SK-MEL-5 (cell line): Measurements from ENCODE around the gene TBC1D1. TPM values are rescaled to one million over a fixed set of nuclear protein-coding genes. Genes with fewer than 3 reads are reported as not detected.

Source experiments
- DNase-seq: peaks from one replicate; pipeline ENCODE4 v3.0.0-alpha.2; 2016; ENCODE audit warnings: low read depth, low spot score
- in situ Hi-C: cut with HindIII; loops from 2 replicates; pipeline ENCODE4 v1.10.0; 2016; ENCODE audit warnings: low sequenced_read_pairs, high pct_unique_total_duplicates, low pct_unique_long_range_greater_than_20kb
- total RNA-seq: library from RNA; depleted of rRNA; stranded (reverse); fragments of >200 nt; shearing (Covaris generic); gene quantifications from 2 replicates; pipeline ENCODE4 v1.2.3, GENCODE V29; 2014

The TBC1D1 gene
- total RNA-seq, 1 experiment from 2014 or later: 54.9 TPM

DNA sequence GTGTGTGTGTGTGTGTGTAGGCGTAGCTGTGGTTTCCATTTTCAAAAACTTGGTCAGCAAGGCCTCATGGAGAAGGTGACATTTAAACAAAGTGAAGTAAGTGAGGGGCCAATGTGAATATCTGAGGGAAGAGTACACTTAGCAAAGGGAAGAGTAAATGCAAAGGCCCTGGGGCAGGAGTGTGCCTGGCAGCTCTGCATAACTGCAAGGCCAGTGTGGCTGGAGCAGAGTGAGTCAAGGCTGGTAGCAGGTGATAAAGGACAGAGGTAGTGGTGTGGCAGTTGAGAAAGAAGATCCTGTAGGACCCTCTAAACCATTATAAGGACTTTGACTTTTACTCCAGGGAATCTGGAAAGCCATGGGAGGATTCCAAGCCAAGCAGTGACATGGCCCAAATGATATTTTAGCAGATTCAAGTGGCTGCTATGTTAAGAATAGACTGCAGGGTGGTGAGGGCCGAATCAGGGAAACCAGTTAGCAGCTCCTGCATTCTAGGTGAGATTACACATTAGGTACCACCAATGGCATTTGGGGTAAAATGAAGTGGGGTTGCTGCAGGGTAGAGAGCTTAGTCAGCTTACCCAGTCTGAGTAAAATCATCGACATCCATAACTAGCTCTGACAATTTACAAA, 5.9 kb upstream of the TBC1D1 start:
- DNase-seq: no peak
- in situ Hi-C loops: no loop called here

GRCh38 chr4:37885496-37885895, 5.4 kb upstream of the TBC1D1 start:
- in situ Hi-C loops: no loop called here
- no peak for DNase-seq

GRCh38 chr4:37889849-37890800, 759 bp upstream of the TBC1D1 start:
- DNase-seq: no peak
- in situ Hi-C loops: no loop called here

DNA sequence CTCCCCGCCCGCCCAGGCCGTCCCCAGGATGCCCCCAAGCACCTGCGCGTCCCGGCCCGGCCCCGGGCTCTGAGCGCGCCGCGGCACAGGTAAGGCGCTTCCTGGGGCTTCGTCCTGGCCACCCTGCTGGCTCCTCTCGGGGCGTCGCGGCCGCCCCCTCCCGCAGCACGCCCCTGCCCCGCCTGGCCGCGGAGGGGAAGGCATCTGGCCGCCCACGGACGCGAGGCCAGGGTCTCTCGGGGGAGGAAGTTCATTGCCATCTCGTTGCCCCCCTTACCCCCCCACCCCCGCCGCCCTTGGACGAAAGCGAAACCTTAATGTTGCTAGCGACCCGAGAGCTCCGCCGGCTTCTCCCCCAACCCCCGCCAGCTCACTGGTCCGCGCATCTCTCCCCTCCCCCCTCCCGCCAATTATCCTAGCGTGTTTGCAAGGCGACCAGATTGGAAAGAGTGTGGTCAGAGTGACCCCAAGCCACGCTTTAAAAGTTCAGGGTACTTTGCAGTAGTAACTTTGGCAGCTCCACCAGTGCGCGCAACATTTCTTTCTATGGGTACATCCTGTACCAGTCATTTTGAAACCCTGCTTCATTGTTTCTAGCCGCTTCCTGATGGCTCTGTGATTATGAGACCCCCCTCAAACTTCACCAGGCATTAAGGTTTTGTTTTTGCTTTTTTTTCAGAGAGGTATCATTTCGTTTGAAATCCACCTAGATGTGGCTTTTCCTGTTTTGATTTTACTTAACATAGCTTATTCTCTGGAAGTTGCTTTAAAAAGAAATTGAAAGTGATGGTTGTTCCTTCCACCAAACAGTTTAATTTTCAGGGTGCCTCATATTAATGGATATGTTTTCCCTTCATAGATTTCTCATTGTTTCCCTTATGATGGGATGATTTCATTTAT, 626 bp downstream of the TBC1D1 start:
- in situ Hi-C loops: no loop called here
- no peak for DNase-seq

DNA sequence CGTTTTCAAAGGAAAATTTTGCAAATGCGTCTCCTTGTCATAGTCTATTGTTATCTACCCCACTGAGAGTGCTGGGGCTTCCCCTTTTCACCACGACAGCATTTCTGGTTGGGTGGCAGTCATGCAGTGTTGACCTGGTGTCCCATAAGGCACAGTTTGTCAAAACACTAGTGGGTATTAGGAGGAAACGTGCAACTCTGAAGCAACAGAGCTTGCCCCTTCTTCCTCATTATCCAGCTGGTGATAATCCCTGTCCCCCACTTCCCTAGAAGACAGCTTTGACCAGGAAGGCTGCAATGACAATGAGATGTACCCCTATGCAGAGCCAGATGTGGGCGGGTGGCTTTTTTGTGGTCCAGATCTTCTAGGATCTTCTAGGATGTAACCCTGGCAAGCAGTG, 1.8 kb downstream of the TBC1D1 start:
- no peak for DNase-seq
- in situ Hi-C loops: no loop called here

- in situ Hi-C loops: no loop called here
- DNase-seq: no peak
These were observed 2.3 kb downstream of the TBC1D1 start for GRCh38 chr4:37893164-37893563.

DNA sequence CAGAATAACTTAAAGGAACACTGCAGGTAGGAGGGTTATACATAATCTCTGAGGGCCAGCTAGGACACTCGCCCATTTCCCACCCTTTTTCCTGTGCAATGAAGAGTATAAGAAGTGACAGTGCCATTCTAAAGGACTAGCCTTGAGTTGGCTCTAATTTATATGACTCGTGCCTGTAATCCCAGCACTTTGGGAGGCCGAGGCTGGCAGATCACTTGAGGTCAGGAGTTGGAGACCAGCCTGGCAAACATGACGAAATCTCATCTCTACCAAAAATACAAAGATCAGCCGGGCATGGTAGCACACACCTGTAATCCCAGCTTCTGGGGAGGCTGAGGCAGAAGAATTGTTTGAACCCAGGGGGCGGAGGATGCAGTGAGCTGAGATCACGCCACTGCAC, 4.4 kb downstream of the TBC1D1 start:
- no peak for DNase-seq
- in situ Hi-C loops: no loop called here

- no peak for DNase-seq
- in situ Hi-C loops: no loop called here
These were observed 5.4 kb downstream of the TBC1D1 start for GRCh38 chr4:37896206-37896860.

DNA sequence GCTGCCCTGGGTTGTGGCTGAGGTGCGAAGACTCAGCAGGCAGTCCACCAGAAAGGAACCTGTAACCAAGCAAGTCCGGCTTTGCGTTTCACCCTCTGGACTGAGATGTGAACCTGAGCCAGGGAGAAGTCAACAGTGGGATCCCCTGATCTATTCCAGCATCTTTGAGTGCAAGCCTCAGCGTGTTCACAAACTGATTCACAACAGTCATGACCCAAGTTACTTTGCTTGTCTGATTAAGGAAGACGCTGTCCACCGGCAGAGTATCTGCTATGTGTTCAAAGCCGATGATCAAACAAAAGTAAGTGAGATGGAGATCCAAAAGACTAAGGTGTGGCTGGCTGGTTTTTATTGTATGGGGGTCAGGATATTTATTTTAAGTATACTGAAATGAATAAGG, 11.3 kb downstream of the TBC1D1 start:
- in situ Hi-C loops: no loop called here

DNA sequence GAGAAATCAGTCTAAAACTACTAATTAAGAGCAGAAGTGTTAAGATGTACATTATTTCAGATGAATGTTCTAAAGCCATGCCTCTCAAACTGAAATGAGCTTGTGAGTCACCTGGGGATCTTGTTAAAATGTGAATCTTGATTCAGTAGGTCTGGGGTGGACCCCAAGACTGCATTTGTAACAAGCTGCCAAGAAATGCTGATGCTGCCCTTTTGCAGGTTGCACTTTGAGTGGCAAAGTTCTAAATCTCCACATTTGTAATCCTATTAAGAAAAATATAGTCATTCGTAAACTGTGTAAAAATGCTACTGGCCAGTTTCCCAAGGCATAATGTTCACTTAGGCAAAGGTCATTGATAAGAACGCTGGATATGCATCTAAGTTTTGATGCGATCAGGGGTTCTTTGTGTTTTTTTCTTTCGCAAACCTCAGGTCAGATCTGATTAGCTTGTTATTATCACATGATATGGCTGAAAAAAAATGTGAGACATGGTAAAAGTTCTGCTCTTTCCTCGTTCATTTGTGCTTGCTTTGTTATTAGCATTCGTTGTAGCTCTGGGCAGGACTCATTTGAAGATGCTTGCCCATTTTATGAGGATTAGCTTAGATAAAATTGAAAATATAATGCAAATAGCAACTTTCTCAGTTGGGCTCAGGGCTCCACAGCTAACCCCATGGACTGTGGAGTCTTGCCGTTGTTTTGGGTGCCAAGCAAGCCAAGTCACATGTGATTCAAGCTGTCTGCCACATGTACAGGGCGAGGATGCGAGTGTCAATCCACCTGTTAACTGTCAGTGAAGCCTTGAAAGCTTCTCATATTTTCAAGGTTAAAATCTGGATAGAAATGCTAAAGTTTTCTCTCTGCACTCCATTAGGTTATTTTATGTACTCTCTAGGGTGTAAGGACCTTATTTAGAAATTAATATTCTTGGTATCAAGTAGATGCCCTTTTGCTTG, 12.1 kb downstream of the TBC1D1 start:
- in situ Hi-C loops: no loop called here

More for the DNA sequence above, 11.3 kb downstream of the TBC1D1 start:
- DNase-seq: no peak

DNA sequence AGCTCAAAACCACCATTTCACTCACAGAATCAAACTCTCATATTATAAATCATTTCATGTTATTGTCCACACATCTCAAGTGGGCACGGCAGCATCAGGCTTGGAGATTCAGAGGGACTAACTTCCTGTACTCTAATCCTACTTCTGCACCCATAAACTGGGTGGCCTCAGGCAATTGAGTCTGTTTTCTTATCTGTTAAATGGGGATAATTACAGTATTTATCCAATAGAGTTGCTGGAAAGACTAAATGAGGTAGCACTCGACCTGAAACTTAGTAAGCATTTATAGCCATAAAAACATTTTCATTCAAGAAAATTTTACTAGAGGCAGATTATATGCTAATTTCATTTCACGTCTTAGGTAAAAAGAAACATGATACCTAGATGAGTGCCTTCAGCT, 13.0 kb downstream of the TBC1D1 start:
- in situ Hi-C loops: no loop called here
- DNase-seq: no peak

More for the DNA sequence above, 12.1 kb downstream of the TBC1D1 start:
- DNase-seq: no peak

DNA sequence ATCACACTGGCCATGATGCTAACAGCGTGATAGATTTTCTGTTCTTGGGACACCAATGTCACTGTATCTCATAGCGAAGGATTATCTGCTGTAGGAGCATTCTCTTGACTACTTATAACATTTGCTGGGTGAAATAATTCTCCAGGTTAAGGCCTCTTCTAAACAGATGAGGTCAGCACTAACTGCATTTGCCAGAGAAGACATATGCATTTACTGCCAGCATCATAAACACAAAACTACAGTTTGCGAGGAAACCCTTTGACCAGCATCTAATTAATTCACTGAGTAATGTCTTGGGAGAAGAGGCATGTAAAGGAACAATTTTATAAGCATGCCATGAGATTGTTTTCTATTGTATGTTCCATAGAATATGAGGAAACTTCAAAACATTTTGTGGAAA, 13.9 kb downstream of the TBC1D1 start:
- DNase-seq: no peak
- in situ Hi-C loops: no loop called here

GRCh38 chr4:37905533-37906169, 14.8 kb downstream of the TBC1D1 start:
- DNase-seq: no peak
- in situ Hi-C loops: no loop called here

DNA sequence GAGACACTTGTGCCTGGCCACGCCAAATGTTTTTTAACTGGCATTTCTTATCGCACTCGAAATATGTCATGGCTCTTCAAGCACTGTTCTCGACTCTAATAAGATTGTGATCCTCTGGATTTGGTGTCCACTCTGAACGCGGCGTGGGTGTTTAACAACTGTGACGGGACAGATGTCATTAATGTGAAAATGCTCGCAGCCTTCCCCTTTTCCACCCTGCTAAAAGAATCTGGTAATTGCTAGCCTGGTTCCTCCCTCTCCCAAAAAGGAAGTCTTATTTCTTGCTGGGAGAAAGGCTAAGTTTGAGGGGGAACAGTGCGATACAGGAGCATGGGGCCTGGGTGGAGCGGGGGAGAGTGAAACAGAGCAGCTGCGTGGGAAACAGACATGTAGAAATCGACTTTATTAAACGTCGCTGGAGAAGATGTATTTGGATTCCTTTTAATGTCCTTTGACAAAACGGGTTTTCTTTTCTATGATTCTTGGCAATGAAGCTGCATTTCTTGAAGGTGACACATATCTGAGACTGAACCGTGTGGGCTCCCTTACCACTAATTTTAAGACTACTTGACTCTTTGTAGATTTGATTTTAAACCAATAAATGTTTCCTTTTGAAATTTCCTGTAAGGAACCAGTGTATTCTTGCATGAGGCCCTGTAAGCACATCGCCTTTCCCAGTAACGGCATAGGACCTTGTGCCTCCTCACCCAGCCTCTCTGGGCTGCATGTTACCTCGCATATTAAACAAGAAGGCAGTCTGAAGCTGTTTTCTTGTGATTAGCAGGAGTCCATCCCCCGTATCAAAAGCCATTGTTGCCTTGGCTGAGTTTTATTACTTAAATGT, 17.8 kb downstream of the TBC1D1 start:
- in situ Hi-C loops: no loop called here
- DNase-seq: no peak

DNA sequence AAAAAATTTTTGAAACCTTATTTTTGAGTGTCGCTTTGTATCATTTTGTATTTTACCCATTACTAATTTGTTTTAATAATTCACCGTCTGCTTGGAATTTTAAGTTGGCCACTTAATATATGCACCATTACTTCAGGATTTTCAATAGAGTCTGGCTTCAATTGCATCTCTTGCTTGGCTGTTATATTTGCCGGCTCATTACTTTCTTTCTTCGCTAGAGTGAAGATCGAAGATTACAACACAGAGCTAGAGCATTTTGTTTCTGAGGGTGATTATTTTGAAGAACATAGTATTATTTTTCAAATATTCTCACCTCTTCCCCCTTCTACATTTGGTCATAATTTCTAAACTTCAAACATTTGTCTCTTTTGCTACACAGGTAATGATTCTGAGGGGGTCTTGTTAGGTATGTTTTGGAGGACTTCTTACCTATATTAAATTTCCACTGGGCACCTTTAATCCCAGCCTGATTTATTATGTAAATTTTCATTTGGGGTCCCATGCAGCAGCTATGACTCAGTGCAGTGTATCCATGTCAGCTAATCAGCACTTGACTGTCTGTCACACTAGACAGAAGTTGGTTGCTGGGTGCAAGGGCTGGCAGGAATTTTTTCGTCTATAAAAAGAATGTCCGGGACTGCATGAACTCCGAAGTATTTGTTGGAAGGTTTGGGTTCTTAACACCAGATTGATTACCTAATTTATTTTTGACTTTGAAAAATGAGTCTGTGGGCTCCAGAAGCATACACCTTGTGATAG, 18.6 kb downstream of the TBC1D1 start:
- in situ Hi-C loops: no loop called here
- DNase-seq: no peak
